Glomerular endothelial cell (primary cell): ENCODE data around the gene RNF115. TPM values are rescaled to one million over a fixed set of nuclear protein-coding genes. Genes with fewer than 3 reads are reported as not detected.
A peak's percentile ranks its signal among the peaks of the same experiment; 100 is the strongest.
"Not testable (repeated sequence)": the region's sequence is repeated elsewhere in the genome, so short reads cannot be mapped to it uniquely, and the experiment has no call there.

ENCODE experiments used
- DNase-seq: peaks from one replicate; pipeline ENCODE4 v3.0.0-alpha.2; 2011; ENCODE audit warnings: low read depth, low spot score; ENCODE audit errors: extremely low read depth
- total RNA-seq: library from RNA; depleted of rRNA; stranded (reverse); fragments of >200 nt; gene quantifications from 2 replicates; pipeline ENCODE4 v1.2.3, GENCODE V29; 2015

RNF115 gene
- total RNA-seq, 1 donor from 2014 or later = 12.3 TPM

- DNase-seq = peak; percentile 83
Observed at GRCh38 chr1:145782272-145783099, 41.4 kb downstream of the RNF115 start.

- DNase-seq = no peak
Observed at GRCh38 chr1:145778146-145778540, 45.8 kb downstream of the RNF115 start.

GRCh38 chr1:145777357-145778145, 46.3 kb downstream of the RNF115 start:
- no peak for DNase-seq

DNA sequence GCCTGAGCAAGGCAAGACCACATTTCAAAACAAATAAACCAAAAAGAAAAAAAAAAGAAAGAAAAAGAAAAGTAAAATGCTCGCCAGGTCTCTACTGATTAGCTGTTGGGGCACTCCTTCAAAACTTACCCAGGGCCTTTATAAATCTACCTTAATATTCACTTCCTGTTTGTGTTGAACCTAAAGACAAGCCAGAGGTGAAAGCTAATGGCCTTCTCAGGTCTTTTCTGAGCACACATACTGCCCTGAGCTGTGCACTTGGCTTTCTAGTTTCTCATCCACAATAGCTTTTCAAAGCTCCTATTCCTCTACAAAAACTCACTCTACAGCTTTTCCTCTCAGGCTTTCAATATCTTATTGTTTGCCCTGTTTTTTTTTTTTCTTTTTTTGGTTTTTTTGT, 50.5 kb downstream of the RNF115 start:
- DNase-seq = no peak

GRCh38 chr1:145771056-145771455, 52.8 kb downstream of the RNF115 start:
- no peak for DNase-seq

- not testable (repeated sequence) for DNase-seq
Observed at GRCh38 chr1:145768004-145768403, 55.9 kb downstream of the RNF115 start.

GRCh38 chr1:145766926-145767325, 57.0 kb downstream of the RNF115 start:
- not testable (repeated sequence) for DNase-seq

DNA sequence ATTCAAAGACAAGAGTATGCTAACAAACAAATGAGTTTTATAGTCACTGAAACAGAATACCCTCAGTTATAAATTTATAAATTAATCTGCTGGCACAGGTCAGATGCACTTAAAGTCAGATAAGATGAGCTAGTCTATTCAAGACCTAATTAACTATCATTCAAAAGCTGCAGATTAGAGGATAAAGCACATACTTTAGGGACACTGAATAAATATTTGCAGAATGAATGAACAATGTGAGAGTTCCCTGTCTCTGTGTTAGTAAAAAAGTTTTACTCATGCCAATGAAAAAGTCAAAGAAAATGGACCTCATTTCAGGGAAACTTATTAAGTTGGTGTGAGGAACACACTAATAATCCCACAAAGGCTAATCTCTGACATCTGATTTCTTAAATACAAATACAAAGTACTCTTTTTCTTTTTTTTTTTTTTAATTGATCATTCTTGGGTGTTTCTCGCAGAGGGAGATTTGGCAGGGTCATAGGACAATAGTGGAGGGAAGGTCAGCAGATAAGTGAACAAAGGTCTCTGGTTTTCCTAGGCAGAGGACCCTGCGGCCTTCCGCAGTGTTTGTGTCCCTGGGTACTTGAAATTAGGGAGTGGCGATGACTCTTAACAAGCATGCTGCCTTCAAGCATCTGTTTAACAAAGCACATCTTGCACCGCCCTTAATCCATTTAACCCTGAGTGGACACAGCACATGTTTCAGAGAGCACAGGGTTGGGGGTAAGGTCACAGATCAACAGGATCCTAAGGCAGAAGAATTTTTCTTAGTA, 58.1 kb downstream of the RNF115 start:
- not testable (repeated sequence) for DNase-seq

DNA sequence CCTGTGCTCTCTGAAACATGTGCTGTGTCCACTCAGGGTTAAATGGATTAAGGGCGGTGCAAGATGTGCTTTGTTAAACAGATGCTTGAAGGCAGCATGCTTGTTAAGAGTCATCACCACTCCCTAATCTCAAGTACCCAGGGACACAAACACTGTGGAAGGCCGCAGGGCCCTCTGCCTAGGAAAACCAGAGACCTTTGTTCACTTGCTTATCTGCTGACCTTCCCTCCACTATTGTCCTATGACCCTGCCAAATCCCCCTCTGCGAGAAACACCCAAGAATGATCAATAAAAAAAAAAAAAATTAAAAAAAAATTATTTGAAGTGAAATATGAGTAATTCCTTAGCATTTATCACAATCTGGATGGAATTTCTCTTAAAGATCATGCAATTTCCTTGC, 58.8 kb downstream of the RNF115 start:
- DNase-seq = not testable (repeated sequence)

DNA sequence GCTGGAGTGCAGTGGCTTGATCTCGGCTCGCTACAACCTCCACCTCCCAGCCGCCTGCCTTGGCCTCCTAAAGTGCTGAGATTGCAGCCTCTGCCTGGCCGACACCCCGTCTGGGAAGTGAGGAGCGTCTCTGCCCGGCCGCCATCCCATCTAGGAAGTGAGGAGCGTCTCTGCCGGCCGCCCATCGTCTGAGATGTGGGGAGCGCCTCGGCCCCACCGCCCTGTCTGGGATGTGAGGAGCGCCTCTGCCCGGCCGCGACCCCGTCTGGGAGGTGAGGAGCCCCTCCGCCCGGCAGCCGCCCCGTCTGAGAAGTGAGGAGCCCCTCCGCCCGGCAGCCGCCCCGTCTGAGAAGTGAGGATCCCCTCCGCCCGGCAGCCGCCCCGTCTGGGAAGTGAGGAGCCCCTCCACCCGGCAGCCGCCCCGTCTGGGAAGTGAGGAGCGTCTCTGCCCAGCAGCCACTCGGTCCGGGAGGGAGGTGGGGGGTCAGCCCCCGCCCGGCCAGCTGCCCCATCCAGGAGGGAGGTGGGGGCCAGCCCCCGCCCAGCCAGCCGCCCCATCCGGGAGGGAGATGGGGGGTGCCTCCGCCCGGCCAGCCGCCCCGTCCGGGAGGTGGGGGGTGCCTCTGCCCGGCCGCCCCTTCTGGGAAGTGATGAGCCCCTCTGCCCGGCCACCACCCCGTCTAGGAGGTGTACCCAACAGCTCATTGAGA, 59.5 kb downstream of the RNF115 start:
- not testable (repeated sequence) for DNase-seq

DNA sequence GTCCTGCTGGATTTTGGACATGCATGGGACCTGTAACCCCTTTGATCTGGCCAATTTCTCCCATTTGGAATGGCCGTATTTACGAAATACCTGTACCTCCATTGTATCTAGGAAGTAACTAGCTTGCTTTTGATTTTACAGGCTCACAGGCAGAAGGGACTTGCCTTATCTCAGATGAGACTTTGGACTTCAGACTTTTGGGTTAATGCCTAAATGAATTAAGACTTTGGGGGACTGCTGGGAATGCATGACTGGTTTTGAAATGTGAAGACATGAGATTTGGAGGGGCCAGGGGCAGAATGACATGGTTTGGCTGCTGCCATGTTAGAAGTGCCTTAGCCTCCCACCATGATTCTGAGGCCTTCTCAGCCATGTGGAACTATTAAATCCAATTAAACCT, 61.9 kb downstream of the RNF115 start:
- not testable (repeated sequence) for DNase-seq

GRCh38 chr1:145761498-145761897, 62.4 kb downstream of the RNF115 start:
- DNase-seq = not testable (repeated sequence)

DNA sequence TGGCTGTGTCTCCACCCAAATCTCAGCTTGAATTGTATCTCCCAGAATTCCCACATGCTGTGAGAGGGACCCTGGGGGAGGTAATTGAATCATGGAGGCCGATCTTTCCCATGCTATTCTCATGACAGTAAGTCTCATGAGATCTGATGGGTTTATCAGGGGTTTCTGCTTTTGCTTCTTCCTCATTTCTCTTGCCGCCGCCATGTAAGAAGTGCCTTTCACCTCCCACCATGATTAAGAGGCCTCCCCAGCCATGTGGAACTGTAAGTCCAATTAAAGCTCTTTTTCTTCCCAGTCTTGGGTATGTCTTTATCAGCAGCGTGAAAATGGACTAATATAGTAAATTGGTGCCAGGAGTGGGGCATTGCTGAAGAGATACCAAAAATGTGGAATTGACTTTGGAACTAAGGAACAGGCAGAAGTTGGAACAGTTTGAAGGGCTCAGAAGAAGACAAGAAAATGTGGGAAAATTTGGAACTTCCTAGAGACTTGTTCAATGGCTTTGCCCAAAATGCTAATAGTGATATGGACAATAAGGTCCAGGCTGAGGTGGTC, 63.4 kb downstream of the RNF115 start:
- DNase-seq = not testable (repeated sequence)

GRCh38 chr1:145759721-145760120, 64.2 kb downstream of the RNF115 start:
- DNase-seq = no peak

DNA sequence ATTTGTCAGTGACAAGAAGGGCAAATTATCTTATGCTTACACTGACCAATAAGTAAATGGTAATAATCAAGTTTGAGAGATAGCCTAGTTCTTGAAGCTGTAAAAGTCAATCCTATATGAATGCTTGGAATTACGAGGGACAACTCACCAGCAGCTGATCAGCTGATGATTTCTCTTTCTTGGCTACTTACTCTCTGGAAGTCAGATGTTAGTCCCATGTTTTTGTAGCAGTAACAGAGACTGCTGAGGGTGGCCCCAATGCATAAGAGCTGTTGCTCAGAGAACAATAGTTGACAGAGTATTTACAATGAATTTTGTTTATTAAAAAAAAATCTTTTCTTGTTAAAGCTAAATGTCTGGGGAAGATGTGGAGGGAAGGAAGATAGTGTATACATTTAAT, 65.3 kb downstream of the RNF115 start:
- DNase-seq = no peak

DNA sequence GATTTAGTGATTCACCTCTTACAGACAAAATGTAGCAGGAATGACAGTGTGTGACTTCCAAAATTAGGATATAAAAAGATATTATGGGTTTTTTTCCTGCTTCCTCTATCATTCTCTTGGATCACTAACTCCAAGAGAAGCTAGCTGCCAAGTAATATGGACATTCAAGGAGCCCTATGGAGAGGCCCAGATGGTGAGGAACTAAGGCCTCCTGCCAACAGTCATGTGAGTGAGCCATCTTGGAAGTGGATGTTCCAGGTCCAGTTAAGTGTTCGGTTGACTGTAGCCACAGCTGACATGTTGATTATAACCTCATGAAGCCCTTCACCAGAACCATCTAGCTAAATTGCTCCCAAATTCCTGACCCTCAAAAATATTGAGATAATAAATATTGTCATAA, 65.8 kb downstream of the RNF115 start:
- no peak for DNase-seq

- no peak for DNase-seq
Observed at GRCh38 chr1:145757420-145757819, 66.5 kb downstream of the RNF115 start.

GRCh38 chr1:145751491-145752037, 72.3 kb downstream of the RNF115 start:
- peak; percentile 25 for DNase-seq

- no peak for DNase-seq
Observed at GRCh38 chr1:145750426-145750825, 73.5 kb downstream of the RNF115 start.
